Neural progenitor cell (in vitro differentiated cells): ENCODE results near the gene VHLL. TPM values are rescaled to one million over a fixed set of nuclear protein-coding genes. Genes with fewer than 3 reads are reported as not detected.

Source experiments
- DNase-seq: peaks from one replicate; pipeline ENCODE4 v3.0.0-alpha.2; 2016; ENCODE audit warnings: low spot score
- H2AFZ ChIP-seq: fragments of 200-600 bp; sonication (generic); replicated peaks from 2 replicates; pipeline ENCODE4 v1.6.1; 2016; ENCODE audit warnings: antibody characterized with exemption
- H3F3A ChIP-seq: fragments of 200-600 bp; sonication (generic); 2 replicates; pipeline ENCODE4 v1.6.1; 2016; ENCODE audit warnings: antibody characterized with exemption, low read depth
- H3K27ac ChIP-seq: fragments of 200-600 bp; sonication (generic); 2 replicates; pipeline ENCODE4 v1.5.1; 2016; ENCODE audit warnings: mild to moderate bottlenecking
- H3K27me3 ChIP-seq: fragments of 200-600 bp; sonication (generic); 2 replicates; pipeline ENCODE4 v1.6.1; 2016; ENCODE audit warnings: mild to moderate bottlenecking, moderate library complexity
- H3K36me3 ChIP-seq: fragments of 200-600 bp; sonication (generic); 2 replicates; pipeline ENCODE4 v1.5.1; 2016
- H3K4me1 ChIP-seq: fragments of 200-600 bp; sonication (generic); 2 replicates; pipeline ENCODE4 v1.6.1; 2016; ENCODE audit warnings: mixed run types
- H3K4me2 ChIP-seq: fragments of 200-600 bp; sonication (generic); 2 replicates; pipeline ENCODE4 v1.6.1; 2016
- H3K4me3 ChIP-seq: fragments of 200-600 bp; sonication (generic); 2 replicates; pipeline ENCODE4 v1.5.1; 2016
- H3K79me2 ChIP-seq: fragments of 200-600 bp; sonication (generic); 2 replicates; pipeline ENCODE4 v1.6.1; 2016; ENCODE audit warnings: low read depth
- H3K9ac ChIP-seq: fragments of 200-600 bp; sonication (generic); 2 replicates; pipeline ENCODE4 v1.6.1; 2016
- H3K9me3 ChIP-seq: fragments of 200-600 bp; sonication (generic); 2 replicates; pipeline ENCODE4 v1.5.1; 2016; ENCODE audit warnings: low read depth
- H4K20me1 ChIP-seq: fragments of 200-600 bp; sonication (generic); 2 replicates; pipeline ENCODE4 v1.6.1; 2016; ENCODE audit warnings: low read depth
- H3K27ac Mint-ChIP-seq: 3 replicates; pipeline ENCODE4 v1.8.0; 2021; ENCODE audit warnings: mixed read lengths
- H3K27me3 Mint-ChIP-seq: 2 replicates; pipeline ENCODE4 v1.8.0; 2022; ENCODE audit warnings: low read depth, mild to moderate bottlenecking, inconsistent platforms, moderate library complexity, mixed read lengths; ENCODE audit not compliant: insufficient read depth
- H3K36me3 Mint-ChIP-seq: 3 replicates; pipeline ENCODE4 v1.8.0; 2021; ENCODE audit warnings: mixed read lengths
- H3K4me1 Mint-ChIP-seq: 3 replicates; pipeline ENCODE4 v1.8.0; 2021; ENCODE audit warnings: mixed read lengths
- H3K4me3 Mint-ChIP-seq: 3 replicates; pipeline ENCODE4 v1.8.0; 2021; ENCODE audit warnings: mild to moderate bottlenecking, moderate library complexity, mixed read lengths
- H3K9me3 Mint-ChIP-seq: 3 replicates; pipeline ENCODE4 v1.8.0; 2020; ENCODE audit warnings: mixed read lengths
- EZH2 ChIP-seq: fragments of 200-600 bp; sonication (generic); IDR thresholded peaks from 2 replicates; pipeline ENCODE4 v1.6.1; 2017; ENCODE audit warnings: antibody characterized with exemption, mild to moderate bottlenecking, moderate library complexity
- EZH2phosphoT487 ChIP-seq: fragments of 200-600 bp; sonication (generic); IDR thresholded peaks from 2 replicates; pipeline ENCODE4 v1.6.1; 2017; ENCODE audit warnings: antibody characterized with exemption
- total RNA-seq: library from RNA; depleted of rRNA; stranded (reverse); fragments of >200 nt; gene quantifications from 2 replicates; pipeline ENCODE4 v1.2.3, GENCODE V29; 2015; ENCODE audit warnings: low replicate concordance
- TF ChIP-seq, protein P1 (sequence below): fragments of 200-600 bp; sonication (generic); IDR thresholded peaks from 2 replicates; pipeline ENCODE4 v1.5.1; 2017; ENCODE audit warnings: antibody characterized with exemption, mild to moderate bottlenecking

The VHLL gene
- total RNA-seq, 1 donor from 2014 or later: not detected

DNA sequence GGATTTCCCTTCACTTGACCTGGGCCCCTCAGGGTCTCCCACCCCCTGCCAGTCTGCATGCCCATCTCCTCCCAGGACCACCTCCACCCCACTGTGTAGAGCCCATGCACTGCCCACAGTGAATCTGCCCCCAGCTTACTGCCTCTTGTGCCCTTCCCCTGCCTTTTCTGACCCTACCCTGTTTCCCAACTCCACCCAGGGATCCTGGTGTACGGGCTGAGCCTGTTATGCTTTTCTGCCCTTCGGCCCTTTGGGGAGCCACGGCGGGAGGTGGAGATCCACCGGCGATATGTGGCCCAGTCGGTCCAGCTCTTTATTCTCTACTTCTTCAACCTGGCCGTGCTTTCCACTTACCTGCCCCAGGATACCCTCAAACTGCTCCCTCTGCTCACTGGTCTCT, 13.0 kb downstream of the VHLL start:
- H3K4me3 ChIP-seq: no peak overlapping the region
- H3K79me2 ChIP-seq: peaks cover 19% of the 10 kb centered on the region
- Mint-ChIP-seq H3K27ac (no peak overlapping the region), H3K4me3 (no peak overlapping the region), H3K36me3 (no peaks in the 10 kb centered on the region), H3K9me3 (no peaks in the 10 kb centered on the region), H3K27me3 (peaks cover 2% of the 10 kb centered on the region), H3K4me1 (peaks cover 19% of the 10 kb centered on the region)
- H3K4me2 ChIP-seq: no peak overlapping the region
- H3K27me3 ChIP-seq: no peaks in the 10 kb centered on the region
- TF ChIP-seq, protein P1, sequence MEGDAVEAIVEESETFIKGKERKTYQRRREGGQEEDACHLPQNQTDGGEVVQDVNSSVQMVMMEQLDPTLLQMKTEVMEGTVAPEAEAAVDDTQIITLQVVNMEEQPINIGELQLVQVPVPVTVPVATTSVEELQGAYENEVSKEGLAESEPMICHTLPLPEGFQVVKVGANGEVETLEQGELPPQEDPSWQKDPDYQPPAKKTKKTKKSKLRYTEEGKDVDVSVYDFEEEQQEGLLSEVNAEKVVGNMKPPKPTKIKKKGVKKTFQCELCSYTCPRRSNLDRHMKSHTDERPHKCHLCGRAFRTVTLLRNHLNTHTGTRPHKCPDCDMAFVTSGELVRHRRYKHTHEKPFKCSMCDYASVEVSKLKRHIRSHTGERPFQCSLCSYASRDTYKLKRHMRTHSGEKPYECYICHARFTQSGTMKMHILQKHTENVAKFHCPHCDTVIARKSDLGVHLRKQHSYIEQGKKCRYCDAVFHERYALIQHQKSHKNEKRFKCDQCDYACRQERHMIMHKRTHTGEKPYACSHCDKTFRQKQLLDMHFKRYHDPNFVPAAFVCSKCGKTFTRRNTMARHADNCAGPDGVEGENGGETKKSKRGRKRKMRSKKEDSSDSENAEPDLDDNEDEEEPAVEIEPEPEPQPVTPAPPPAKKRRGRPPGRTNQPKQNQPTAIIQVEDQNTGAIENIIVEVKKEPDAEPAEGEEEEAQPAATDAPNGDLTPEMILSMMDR: no peak
- TF ChIP-seq EZH2 (no peak), EZH2phosphoT487 (no peak)
- H3F3A ChIP-seq: no peaks in the 10 kb centered on the region
- no peaks in the 10 kb centered on the region for H3K36me3 ChIP-seq
- no peaks in the 10 kb centered on the region for H3K9me3 ChIP-seq
- H4K20me1 ChIP-seq: peaks cover 10% of the 10 kb centered on the region
- H3K4me1 ChIP-seq: peaks cover 12% of the 10 kb centered on the region
- H2AFZ ChIP-seq: no peak overlapping the region
- no peak overlapping the region for H3K27ac ChIP-seq
- no peak overlapping the region for H3K9ac ChIP-seq
- DNase-seq: no peak

GRCh38 chr1:156285437-156285836, 13.7 kb downstream of the VHLL start:
- peaks cover 16% of the 10 kb centered on the region for H4K20me1 ChIP-seq
- no peak overlapping the region for H3K27ac Mint-ChIP-seq
- peaks cover 14% of the 10 kb centered on the region for H3K4me1 ChIP-seq
- H3K27me3 ChIP-seq: no peaks in the 10 kb centered on the region
- H3K4me3 Mint-ChIP-seq: no peak overlapping the region
- no peaks in the 10 kb centered on the region for H3K36me3 ChIP-seq
- peaks cover 25% of the 10 kb centered on the region for H3K79me2 ChIP-seq
- no peak for DNase-seq
- H3F3A ChIP-seq: no peaks in the 10 kb centered on the region
- no peak overlapping the region for H3K9ac ChIP-seq
- H3K4me3 ChIP-seq: no peak overlapping the region
- H2AFZ ChIP-seq: no peak overlapping the region
- H3K4me2 ChIP-seq: no peak overlapping the region
- H3K36me3 Mint-ChIP-seq: no peaks in the 10 kb centered on the region
- no peak overlapping the region for H3K27ac ChIP-seq
- H3K4me1 Mint-ChIP-seq: peaks cover 20% of the 10 kb centered on the region
- no peak for TF ChIP-seq EZH2
- TF ChIP-seq, protein P1: no peak
- no peak for TF ChIP-seq EZH2phosphoT487
- H3K27me3 Mint-ChIP-seq: peaks cover 2% of the 10 kb centered on the region
- no peaks in the 10 kb centered on the region for H3K9me3 ChIP-seq
- H3K9me3 Mint-ChIP-seq: no peaks in the 10 kb centered on the region

DNA sequence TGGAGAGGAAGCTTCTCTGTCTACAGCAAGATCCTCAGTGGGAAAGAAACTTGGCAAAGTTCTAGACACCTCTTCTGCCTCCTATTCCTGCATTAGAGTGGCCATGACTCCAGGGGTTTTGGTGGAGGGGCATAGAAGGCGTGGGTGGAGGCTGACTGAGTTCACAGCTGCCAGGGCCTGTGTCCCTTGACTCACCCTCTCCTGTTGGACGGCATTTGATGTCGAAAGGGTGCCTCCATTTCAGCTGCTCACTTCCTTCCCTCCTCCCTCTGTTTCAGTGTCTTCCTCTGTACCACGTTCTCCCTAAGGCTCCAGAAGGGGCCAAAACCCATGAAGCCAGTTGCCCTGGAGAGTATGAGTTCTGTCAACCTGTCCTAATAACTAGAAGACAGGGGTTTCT, 14.3 kb downstream of the VHLL start:
- peaks cover 2% of the 10 kb centered on the region for H3K27me3 Mint-ChIP-seq
- no peak overlapping the region for H3K9ac ChIP-seq
- DNase-seq: no peak
- no peaks in the 10 kb centered on the region for H3K9me3 Mint-ChIP-seq
- H3K4me1 ChIP-seq: peaks cover 14% of the 10 kb centered on the region
- peaks cover 22% of the 10 kb centered on the region for H4K20me1 ChIP-seq
- no peak overlapping the region for H3K27ac ChIP-seq
- peaks cover 32% of the 10 kb centered on the region for H3K79me2 ChIP-seq
- no peak overlapping the region for H3K4me3 Mint-ChIP-seq
- H3K36me3 ChIP-seq: peaks cover under 1% of the 10 kb centered on the region
- no peaks in the 10 kb centered on the region for H3F3A ChIP-seq
- no peak overlapping the region for H3K27ac Mint-ChIP-seq
- no peak overlapping the region for H3K4me3 ChIP-seq
- H3K4me1 Mint-ChIP-seq: peaks cover 23% of the 10 kb centered on the region
- no peak overlapping the region for H2AFZ ChIP-seq
- H3K4me2 ChIP-seq: no peak overlapping the region
- no peaks in the 10 kb centered on the region for H3K36me3 Mint-ChIP-seq
- no peak for TF ChIP-seq EZH2
- TF ChIP-seq EZH2phosphoT487: no peak
- TF ChIP-seq, protein P1: no peak
- no peaks in the 10 kb centered on the region for H3K27me3 ChIP-seq
- H3K9me3 ChIP-seq: no peaks in the 10 kb centered on the region
